Bronchial epithelial cell (primary cell): ENCODE results near the gene DNAJC8. TPM values are rescaled to one million over a fixed set of nuclear protein-coding genes. Genes with fewer than 3 reads are reported as not detected.

ENCODE experiments used
- DNase-seq: peaks from one replicate; pipeline ENCODE4 v3.0.0-alpha.2; 2010; ENCODE audit warnings: low read depth
- FAIRE-seq: peaks from 2 replicates; lab custom pipeline; 2011; peaks lifted over from hg19 to GRCh38; lab: Jason Lieb, UNC
- H3K27me3 ChIP-seq: 2 replicates; pipeline ENCODE4 v1.5.1; 2011; ENCODE audit warnings: low read length; ENCODE audit not compliant: control insufficient read depth, insufficient read depth
- H3K36me3 ChIP-seq: 2 replicates; pipeline ENCODE4 v1.5.1; 2011; ENCODE audit warnings: low read length; ENCODE audit not compliant: control insufficient read depth, insufficient read depth
- H3K4me3 ChIP-seq: 2 replicates; pipeline ENCODE4 v1.5.1; 2011; ENCODE audit warnings: mild to moderate bottlenecking, low read depth, low read length, control low read depth
- total RNA-seq: library from RNA; depleted of rRNA; stranded (reverse); fragments of >200 nt; gene quantifications from 2 replicates; pipeline ENCODE4 v1.2.1, GENCODE V29; 2014
- TF ChIP-seq, protein P1 (sequence below): IDR thresholded peaks from 2 replicates; pipeline ENCODE4 v1.5.1; 2011; ENCODE audit warnings: mild to moderate bottlenecking, moderate library complexity, low read length, control low read depth, inconsistent platforms; ENCODE audit not compliant: insufficient read depth, severe bottlenecking

The DNAJC8 gene
- total RNA-seq, 1 donor from 2014 or later, result 44.2 TPM

DNA sequence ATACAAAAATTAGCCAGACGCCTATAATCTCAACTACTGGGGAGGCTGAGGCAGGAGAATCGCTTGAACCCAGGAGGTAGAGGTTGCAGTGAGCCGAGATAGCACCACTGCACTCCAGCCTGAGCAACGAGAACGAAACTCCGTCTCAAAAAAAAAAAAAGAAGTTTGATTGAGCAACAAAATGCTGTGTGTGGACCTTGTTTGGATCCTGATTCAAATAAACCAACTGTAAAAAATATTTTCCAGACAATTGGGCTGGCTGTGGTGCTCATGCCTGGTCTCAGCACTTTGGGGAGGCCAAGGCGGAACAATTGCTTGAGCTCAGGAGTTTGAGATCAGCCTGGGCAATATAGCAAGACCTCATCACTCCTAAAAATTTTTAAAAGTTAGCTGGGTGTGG, 73.1 kb downstream of the DNAJC8 start:
- TF ChIP-seq, protein P1, sequence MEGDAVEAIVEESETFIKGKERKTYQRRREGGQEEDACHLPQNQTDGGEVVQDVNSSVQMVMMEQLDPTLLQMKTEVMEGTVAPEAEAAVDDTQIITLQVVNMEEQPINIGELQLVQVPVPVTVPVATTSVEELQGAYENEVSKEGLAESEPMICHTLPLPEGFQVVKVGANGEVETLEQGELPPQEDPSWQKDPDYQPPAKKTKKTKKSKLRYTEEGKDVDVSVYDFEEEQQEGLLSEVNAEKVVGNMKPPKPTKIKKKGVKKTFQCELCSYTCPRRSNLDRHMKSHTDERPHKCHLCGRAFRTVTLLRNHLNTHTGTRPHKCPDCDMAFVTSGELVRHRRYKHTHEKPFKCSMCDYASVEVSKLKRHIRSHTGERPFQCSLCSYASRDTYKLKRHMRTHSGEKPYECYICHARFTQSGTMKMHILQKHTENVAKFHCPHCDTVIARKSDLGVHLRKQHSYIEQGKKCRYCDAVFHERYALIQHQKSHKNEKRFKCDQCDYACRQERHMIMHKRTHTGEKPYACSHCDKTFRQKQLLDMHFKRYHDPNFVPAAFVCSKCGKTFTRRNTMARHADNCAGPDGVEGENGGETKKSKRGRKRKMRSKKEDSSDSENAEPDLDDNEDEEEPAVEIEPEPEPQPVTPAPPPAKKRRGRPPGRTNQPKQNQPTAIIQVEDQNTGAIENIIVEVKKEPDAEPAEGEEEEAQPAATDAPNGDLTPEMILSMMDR, result no peak
- DNase-seq (no peak), FAIRE-seq (no peak)
- no peaks in the 10 kb centered on the region for H3K36me3 ChIP-seq
- H3K27me3 ChIP-seq, result no peaks in the 10 kb centered on the region
- H3K4me3 ChIP-seq, result no peak overlapping the region

- no peaks in the 10 kb centered on the region for H3K27me3 ChIP-seq
- H3K4me3 ChIP-seq, result no peak overlapping the region
- DNase-seq (no peak), FAIRE-seq (peak; percentile 36)
- TF ChIP-seq, protein P1, result no peak
- no peaks in the 10 kb centered on the region for H3K36me3 ChIP-seq
These were observed 73.6 kb downstream of the DNAJC8 start for GRCh38 chr1:28159243-28159642.

DNA sequence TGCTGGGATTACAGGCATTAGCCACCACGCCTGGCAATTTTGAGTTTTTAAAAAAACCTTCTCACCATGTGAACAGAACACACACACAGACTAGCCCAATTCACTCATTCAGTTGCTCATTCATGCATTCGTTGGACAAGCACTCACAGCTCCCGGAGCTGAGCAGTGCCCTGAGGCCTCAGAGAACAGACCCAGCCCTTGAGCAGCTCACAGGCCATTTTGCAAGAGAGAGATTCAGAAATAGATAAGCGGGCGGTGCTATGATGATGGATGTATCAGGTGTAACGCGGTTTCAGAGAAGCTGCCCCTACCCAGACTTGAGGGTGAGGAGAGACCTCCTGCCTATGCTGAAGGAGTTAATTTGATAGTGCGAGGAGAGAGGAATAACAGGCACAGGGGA, 74.9 kb downstream of the DNAJC8 start:
- no peak overlapping the region for H3K4me3 ChIP-seq
- TF ChIP-seq, protein P1, result no peak
- DNase-seq (no peak), FAIRE-seq (no peak)
- H3K27me3 ChIP-seq, result no peaks in the 10 kb centered on the region
- no peaks in the 10 kb centered on the region for H3K36me3 ChIP-seq

DNA sequence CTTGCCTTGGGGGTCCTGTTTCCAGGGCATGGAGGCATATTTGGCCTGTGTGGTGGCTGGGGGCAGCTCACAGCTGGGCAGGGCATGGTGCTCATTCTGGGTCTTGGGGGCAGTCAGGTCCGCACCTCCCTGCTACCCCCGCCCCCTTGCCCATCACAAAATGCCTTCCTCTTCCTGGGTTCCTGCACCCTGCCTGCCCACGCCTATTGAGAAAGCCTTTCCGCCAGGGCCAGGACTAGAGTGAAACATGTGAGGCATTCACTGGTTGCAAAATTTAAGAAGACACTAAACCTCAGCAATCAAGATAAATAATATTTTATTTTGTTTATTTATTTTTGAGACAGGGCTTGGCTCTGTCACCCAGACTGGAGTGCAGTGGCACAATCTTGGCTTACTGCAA, 76.0 kb downstream of the DNAJC8 start:
- FAIRE-seq, result no peak

DNA sequence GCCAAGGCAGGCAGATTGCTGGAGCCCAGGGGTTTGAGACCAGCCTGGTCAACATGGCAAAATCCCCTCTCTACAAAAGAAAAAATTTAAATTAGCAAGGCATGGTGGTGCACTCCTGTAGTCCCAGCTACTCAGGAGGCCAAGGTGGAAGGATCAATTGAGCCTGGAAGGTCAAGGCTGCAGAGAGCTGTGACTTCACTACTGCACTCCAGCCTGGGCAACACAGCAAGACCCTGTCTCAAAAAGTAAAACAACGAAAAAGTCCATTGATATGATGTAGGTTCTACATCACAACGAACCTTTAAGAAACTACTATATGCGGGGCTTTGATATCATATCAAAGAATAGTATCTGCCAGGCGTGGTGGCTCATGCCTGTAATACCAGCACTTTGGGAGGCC, 77.2 kb downstream of the DNAJC8 start:
- FAIRE-seq (no peak), DNase-seq (no peak)
- peaks cover 2% of the 10 kb centered on the region for H3K36me3 ChIP-seq
- no peak overlapping the region for H3K4me3 ChIP-seq
- TF ChIP-seq, protein P1, result no peak
- no peaks in the 10 kb centered on the region for H3K27me3 ChIP-seq

More for the DNA sequence above, 76.0 kb downstream of the DNAJC8 start:
- no peaks in the 10 kb centered on the region for H3K36me3 ChIP-seq
- no peak overlapping the region for H3K4me3 ChIP-seq
- no peak for DNase-seq
- TF ChIP-seq, protein P1, result no peak
- no peaks in the 10 kb centered on the region for H3K27me3 ChIP-seq

DNA sequence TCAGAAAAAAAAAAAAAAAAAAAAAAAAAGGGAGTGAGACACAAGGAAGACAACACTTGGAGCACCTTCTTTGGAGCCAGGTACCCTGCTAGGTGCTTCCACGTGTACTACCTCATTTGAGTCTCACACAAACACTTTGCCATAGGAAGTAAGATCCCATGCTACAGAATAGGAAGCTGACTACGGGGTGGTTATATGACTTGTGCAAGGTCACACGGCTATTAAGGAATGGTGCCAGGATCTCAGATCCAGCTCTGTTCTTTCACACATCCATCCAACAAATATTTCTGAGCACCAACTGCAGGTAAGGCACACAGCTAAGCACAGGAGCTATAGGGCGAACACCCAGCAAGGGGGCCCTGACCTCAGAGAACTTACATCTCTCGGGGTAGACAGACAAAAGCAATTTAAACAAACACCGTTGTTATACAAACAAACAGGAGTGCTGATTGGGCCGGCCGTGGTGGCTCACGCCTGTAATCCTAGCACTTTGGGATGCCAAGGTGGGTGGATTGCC, 78.7 kb downstream of the DNAJC8 start:
- no peak for DNase-seq
- Histone ChIP-seq H3K27me3 (no peaks in the 10 kb centered on the region), H3K4me3 (no peak overlapping the region), H3K36me3 (peaks cover 4% of the 10 kb centered on the region)
- FAIRE-seq, result no peak
- TF ChIP-seq, protein P1, result no peak
